H1 (cell line): ENCODE measurements around the gene TSHZ2. TPM values are rescaled to one million over a fixed set of nuclear protein-coding genes. Genes with fewer than 3 reads are reported as not detected.

Experiments
- ASH2L ChIP-seq: fragments of 200-600, 300-600 bp; sonication (generic); IDR thresholded peaks from one replicate; pipeline ENCODE4 v1.7.1; 2017; ENCODE audit warnings: low read length
- BACH1 ChIP-seq: IDR thresholded peaks from 2 replicates; pipeline ENCODE4 v1.6.1; 2012; ENCODE audit warnings: low read length, improper control_type of control experiment
- CBX8 ChIP-seq: fragments of 300-800, 300-1000 bp; sonication (generic); IDR thresholded peaks from 2 replicates; pipeline ENCODE4 v1.7.1; 2016; ENCODE audit warnings: low read depth, low read length, borderline replicate concordance
- CHD7 ChIP-seq: fragments of 300-600 bp; sonication (generic); IDR thresholded peaks from 2 replicates; pipeline ENCODE4 v1.7.1; 2012; ENCODE audit warnings: low read length, moderate library complexity, mild to moderate bottlenecking, inconsistent platforms; ENCODE audit not compliant: insufficient replicate concordance
- CTCF ChIP-seq, 3 experiments: IDR thresholded peaks; 1 replicate in 2 of 3; 2 replicates in 1 of 3; pipeline versions ENCODE4 v1.5.1 to v1.6.1; 2011; ENCODE audit warnings: low read length in 3 of 3, mild to moderate bottlenecking in 3 of 3, inconsistent platforms in 2 of 3, low read depth in 1 of 3, moderate library complexity in 1 of 3; ENCODE audit not compliant: insufficient read depth in 1 of 3; ENCODE audit errors: control extremely low read depth in 1 of 3
- EP300 ChIP-seq, 2 experiments: IDR thresholded peaks; 1 replicate in 1 of 2; 2 replicates in 1 of 2; pipeline ENCODE4 v1.6.1; 2011 to 2012; ENCODE audit warnings: low read depth in 2 of 2, low read length in 2 of 2, mild to moderate bottlenecking in 2 of 2, borderline replicate concordance in 1 of 2, inconsistent platforms in 1 of 2, moderate library complexity in 1 of 2
- FOSL1 ChIP-seq: IDR thresholded peaks from 2 replicates; pipeline ENCODE4 v1.6.1; 2011; ENCODE audit warnings: mild to moderate bottlenecking, low read depth, low read length, moderate library complexity; ENCODE audit not compliant: insufficient read depth
- HDAC2 ChIP-seq, 2 experiments: fragments of 300-600 bp in 1 of 2; sonication (generic) in 1 of 2; IDR thresholded peaks; 2 replicates each; pipeline ENCODE4 v1.6.1; 2011 to 2012; ENCODE audit warnings: low read depth in 2 of 2, low read length in 2 of 2, mild to moderate bottlenecking in 2 of 2, moderate library complexity in 2 of 2, borderline replicate concordance in 1 of 2, inconsistent platforms in 1 of 2
- KDM5A ChIP-seq: fragments of 200-600 bp; IDR thresholded peaks from 2 replicates; pipeline ENCODE4 v1.7.1; 2012; ENCODE audit warnings: mild to moderate bottlenecking, low read length, inconsistent platforms, mixed read lengths
- polyA plus RNA-seq, 7 experiments: library from polyadenylated mRNA; depleted of rRNA in 3 of 7; stranded (reverse) in 5 of 7; unstranded in 2 of 7; fragments of >200 nt in 5 of 7; fragments of 200-250 nt in 2 of 7; gene quantifications; 1 replicate in 5 of 7; 2 replicates in 1 of 7; 4 replicates in 1 of 7; pipeline versions ENCODE4 v1.2.1 to v1.2.3, GENCODE V29; 2011 to 2013; ENCODE audit warnings: missing spikeins in 2 of 7, mixed read lengths in 2 of 7
- total RNA-seq: library from RNA; stranded (reverse); fragmentation: NEBNext Ultra II Directional; extraction: Animal tissue kit (Norgen Biotek cat#: 25700); gene quantifications from 2 replicates; pipeline ENCODE4 v1.2.1, GENCODE V29; 2021

TSHZ2 gene
- total and polyA plus RNA-seq, 2 of the 8 experiments (the other 6 are each of a cell fraction or from before 2014, with no cell fraction given) = 0.14 to 0.30 TPM

- TF ChIP-seq CHD7 = no peak
- no peak for TF ChIP-seq CBX8
- no peak for TF ChIP-seq HDAC2 (IDR thresholded peaks at IDR 0.05; ENCODE audit: borderline replicate concordance in 1 of 2, low read depth in 2 of 2, low read length in 2 of 2)
- no peak for TF ChIP-seq ASH2L
- TF ChIP-seq KDM5A = no peak
- no peak for TF ChIP-seq CTCF (IDR thresholded peaks at IDR 0.05; ENCODE audit: control extremely low read depth in 1 of 3, insufficient read depth in 1 of 3, low read depth in 1 of 3, low read length in 3 of 3)
- TF ChIP-seq BACH1 = no peak
- TF ChIP-seq FOSL1 = no peak
- TF ChIP-seq EP300 (IDR thresholded peaks at IDR 0.05; ENCODE audit: borderline replicate concordance in 1 of 2, low read depth in 2 of 2, low read length in 2 of 2) = no peak
Observed at GRCh38 chr20:53384392-53384791, 412.2 kb downstream of the TSHZ2 start (continued).
